A673 (cell line): ENCODE results near the gene SLC43A3.
"Not testable (repeated sequence)": the region's sequence is repeated elsewhere in the genome, so short reads cannot be mapped to it uniquely, and the experiment has no call there.

ENCODE experiments used
- EZH2 ChIP-seq: fragments of 200-600 bp; sonication (generic); IDR thresholded peaks from 2 replicates; pipeline ENCODE4 v1.6.1; 2017; ENCODE audit warnings: borderline replicate concordance, low read depth, mild to moderate bottlenecking, mixed read lengths, antibody characterized with exemption, low read length; ENCODE audit not compliant: poor library complexity, severe bottlenecking
- TF ChIP-seq, protein P1 (sequence below): fragments of 300-800, 200-600 bp; sonication (generic); conservative IDR thresholded peaks from 2 replicates; pipeline ENCODE4 v1.5.1; 2017; ENCODE audit warnings: low read depth, mild to moderate bottlenecking, antibody characterized with exemption, low read length, moderate library complexity, mixed read lengths

DNA sequence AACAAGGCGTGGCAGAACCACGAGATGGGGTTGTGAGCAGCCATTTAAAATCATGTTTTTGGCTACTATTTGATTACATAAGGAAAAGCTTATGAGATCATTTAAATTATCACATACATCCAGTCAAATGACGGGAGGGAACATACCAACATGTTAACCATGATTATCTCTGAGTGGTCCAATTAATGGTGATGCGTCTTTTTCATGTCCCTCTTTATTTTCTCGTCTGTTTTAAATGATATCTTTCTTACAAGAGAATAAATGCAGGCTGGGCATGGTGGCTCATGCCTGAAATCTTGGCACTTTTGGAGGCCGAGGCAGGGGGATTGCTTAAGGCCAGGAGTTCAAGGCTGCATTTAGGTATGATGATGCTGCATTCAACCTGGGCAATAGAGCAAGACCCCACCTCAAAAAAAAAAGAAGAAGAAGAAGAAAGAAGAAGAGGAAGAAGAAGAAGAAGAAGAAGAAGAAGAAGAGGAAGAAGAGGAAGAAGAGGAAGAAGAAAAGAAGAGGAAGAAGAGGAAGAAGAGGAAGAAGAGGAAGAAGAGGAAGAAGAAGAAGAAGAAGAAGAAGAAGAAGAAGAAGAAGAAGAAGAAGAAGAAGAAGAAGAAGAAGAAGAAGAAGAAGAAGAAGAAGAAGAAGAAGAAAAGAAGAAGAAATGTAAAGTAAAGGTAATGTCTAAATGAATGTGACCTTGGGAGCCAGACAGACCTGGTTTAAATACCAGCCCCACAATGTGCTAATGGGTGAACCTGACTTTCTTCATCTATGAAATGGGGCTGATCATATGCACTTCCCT lies 23.7 kb downstream of the SLC43A3 start:
- TF ChIP-seq, protein P1, sequence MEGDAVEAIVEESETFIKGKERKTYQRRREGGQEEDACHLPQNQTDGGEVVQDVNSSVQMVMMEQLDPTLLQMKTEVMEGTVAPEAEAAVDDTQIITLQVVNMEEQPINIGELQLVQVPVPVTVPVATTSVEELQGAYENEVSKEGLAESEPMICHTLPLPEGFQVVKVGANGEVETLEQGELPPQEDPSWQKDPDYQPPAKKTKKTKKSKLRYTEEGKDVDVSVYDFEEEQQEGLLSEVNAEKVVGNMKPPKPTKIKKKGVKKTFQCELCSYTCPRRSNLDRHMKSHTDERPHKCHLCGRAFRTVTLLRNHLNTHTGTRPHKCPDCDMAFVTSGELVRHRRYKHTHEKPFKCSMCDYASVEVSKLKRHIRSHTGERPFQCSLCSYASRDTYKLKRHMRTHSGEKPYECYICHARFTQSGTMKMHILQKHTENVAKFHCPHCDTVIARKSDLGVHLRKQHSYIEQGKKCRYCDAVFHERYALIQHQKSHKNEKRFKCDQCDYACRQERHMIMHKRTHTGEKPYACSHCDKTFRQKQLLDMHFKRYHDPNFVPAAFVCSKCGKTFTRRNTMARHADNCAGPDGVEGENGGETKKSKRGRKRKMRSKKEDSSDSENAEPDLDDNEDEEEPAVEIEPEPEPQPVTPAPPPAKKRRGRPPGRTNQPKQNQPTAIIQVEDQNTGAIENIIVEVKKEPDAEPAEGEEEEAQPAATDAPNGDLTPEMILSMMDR, result not testable (repeated sequence)
- not testable (repeated sequence) for TF ChIP-seq EZH2
